Measurements from ENCODE around the gene ITCH.

DNA sequence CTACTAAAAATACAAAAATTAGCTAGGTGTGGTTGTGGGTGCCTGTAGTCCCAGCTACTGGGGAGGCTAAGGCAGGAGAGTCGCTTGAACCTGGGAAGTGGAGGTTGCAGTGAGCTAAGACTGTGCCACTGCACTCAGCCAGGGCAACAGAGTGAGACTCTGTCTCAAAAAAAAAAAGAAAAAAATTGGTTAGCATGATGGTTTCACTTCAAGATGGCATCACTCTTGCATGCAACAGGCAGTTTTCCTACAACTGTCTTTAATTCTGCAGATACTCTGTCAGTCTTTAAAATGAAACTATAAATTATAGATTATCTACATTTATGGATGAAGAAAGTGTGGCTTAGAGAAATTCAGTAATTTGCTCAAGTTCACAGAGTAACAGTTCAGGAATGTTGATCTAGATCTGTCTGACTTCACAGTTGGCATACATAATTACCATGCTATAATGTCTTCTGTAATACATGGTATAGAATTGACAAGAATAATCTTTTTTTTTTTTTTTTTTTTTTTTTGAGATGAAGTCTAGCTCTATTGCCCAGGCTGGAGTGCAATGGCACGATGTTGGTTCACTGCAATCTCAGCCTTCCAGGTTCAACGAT, 27.0 kb downstream of the ITCH start:
- TF ChIP-seq, protein P1, sequence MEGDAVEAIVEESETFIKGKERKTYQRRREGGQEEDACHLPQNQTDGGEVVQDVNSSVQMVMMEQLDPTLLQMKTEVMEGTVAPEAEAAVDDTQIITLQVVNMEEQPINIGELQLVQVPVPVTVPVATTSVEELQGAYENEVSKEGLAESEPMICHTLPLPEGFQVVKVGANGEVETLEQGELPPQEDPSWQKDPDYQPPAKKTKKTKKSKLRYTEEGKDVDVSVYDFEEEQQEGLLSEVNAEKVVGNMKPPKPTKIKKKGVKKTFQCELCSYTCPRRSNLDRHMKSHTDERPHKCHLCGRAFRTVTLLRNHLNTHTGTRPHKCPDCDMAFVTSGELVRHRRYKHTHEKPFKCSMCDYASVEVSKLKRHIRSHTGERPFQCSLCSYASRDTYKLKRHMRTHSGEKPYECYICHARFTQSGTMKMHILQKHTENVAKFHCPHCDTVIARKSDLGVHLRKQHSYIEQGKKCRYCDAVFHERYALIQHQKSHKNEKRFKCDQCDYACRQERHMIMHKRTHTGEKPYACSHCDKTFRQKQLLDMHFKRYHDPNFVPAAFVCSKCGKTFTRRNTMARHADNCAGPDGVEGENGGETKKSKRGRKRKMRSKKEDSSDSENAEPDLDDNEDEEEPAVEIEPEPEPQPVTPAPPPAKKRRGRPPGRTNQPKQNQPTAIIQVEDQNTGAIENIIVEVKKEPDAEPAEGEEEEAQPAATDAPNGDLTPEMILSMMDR (IDR thresholded peaks at IDR 0.05), result no peak
- TF ChIP-seq POLR2A (IDR thresholded peaks at IDR 0.05), result no peak
